Mesendoderm (in vitro differentiated cells): ENCODE results near the gene DNAJC3.

Source experiments
- DNase-seq: peaks from one replicate; pipeline ENCODE4 v3.0.0; 2013
- H2AK5ac ChIP-seq: 2 replicates; pipeline ENCODE4 v1.6.1; 2013; ENCODE audit warnings: low read length, inconsistent platforms
- H2BK120ac ChIP-seq: 2 replicates; pipeline ENCODE4 v1.6.1; 2013; ENCODE audit warnings: low read depth, mild to moderate bottlenecking, low read length, moderate library complexity, mixed read lengths
- H2BK15ac ChIP-seq: replicated peaks from 2 replicates; pipeline ENCODE4 v1.6.1; 2013; ENCODE audit warnings: low read depth, mild to moderate bottlenecking, moderate library complexity
- H2BK5ac ChIP-seq: 2 replicates; pipeline ENCODE4 v1.6.1; 2013; ENCODE audit warnings: low read length, inconsistent platforms
- H3K18ac ChIP-seq: 2 replicates; pipeline ENCODE4 v1.6.1; 2013; ENCODE audit warnings: mild to moderate bottlenecking, low read length, mixed read lengths
- H3K23ac ChIP-seq: one replicate; pipeline ENCODE4 v1.6.1; 2013; ENCODE audit warnings: low read length
- H3K27ac ChIP-seq: 2 replicates; pipeline ENCODE4 v1.5.1; 2013; ENCODE audit warnings: low read depth, mild to moderate bottlenecking, inconsistent platforms, low read length, moderate library complexity
- H3K27me3 ChIP-seq: 2 replicates; pipeline ENCODE4 v1.6.1; 2013; ENCODE audit warnings: low read length, control low read depth, mild to moderate bottlenecking, inconsistent platforms; ENCODE audit not compliant: insufficient read depth, poor library complexity
- H3K36me3 ChIP-seq: 2 replicates; pipeline ENCODE4 v1.6.1; 2013; ENCODE audit warnings: low read length, inconsistent platforms; ENCODE audit not compliant: control insufficient read depth, insufficient read depth
- H3K4ac ChIP-seq: one replicate; pipeline ENCODE4 v1.6.1; 2013; ENCODE audit warnings: low read depth, mild to moderate bottlenecking, low read length, moderate library complexity
- H3K4me1 ChIP-seq: 2 replicates; pipeline ENCODE4 v1.6.1; 2013; ENCODE audit warnings: low read depth, low read length, inconsistent platforms; ENCODE audit not compliant: control insufficient read depth
- H3K4me2 ChIP-seq: 2 replicates; pipeline ENCODE4 v1.6.1; 2013; ENCODE audit warnings: low read length
- H3K4me3 ChIP-seq: 2 replicates; pipeline ENCODE4 v1.5.1; 2013; ENCODE audit warnings: mild to moderate bottlenecking, low read length
- H3K56ac ChIP-seq: one replicate; pipeline ENCODE4 v1.6.1; 2013; ENCODE audit warnings: low read length
- H3K79me1 ChIP-seq: 2 replicates; pipeline ENCODE4 v1.6.1; 2013; ENCODE audit warnings: low read length, inconsistent platforms
- H3K79me2 ChIP-seq: 2 replicates; pipeline ENCODE4 v1.6.1; 2013; ENCODE audit warnings: mild to moderate bottlenecking, low read length; ENCODE audit not compliant: control insufficient read depth, insufficient read depth
- H3K9ac ChIP-seq: 2 replicates; pipeline ENCODE4 v1.6.1; 2013; ENCODE audit warnings: low read length, inconsistent platforms
- H4K5ac ChIP-seq: one replicate; pipeline ENCODE4 v1.6.1; 2013; ENCODE audit warnings: low read length
- H4K8ac ChIP-seq: one replicate; pipeline ENCODE4 v1.6.1; 2013; ENCODE audit warnings: low read depth, mild to moderate bottlenecking, control low read depth, low read length, moderate library complexity
- WGBS: extraction: QIAGEN DNeasy Blood & Tissue Kit; methylation state at CpG from one replicate; pipeline ENCODE4 v1.1.7; 2013; ENCODE audit warnings: low lambda C conversion rate, missing lambda C conversion rate; ENCODE audit not compliant: insufficient coverage; ENCODE audit errors: extremely low coverage; 5-methylcytosine and 5-hydroxymethylcytosine counted together

Gene DNAJC3

GRCh38 chr13:95716231-95716630 is 39.3 kb downstream of the DNAJC3 start:
- H3K79me1 ChIP-seq = no peaks in the 10 kb centered on the region
- no peak overlapping the region for H3K23ac ChIP-seq
- H3K36me3 ChIP-seq = no peaks in the 10 kb centered on the region
- no peak for DNase-seq
- H3K56ac ChIP-seq = no peak overlapping the region
- H3K4me1 ChIP-seq = no peaks in the 10 kb centered on the region
- no peak overlapping the region for H3K27ac ChIP-seq
- H2BK120ac ChIP-seq = no peak overlapping the region
- no peak overlapping the region for H4K5ac ChIP-seq
- H4K8ac ChIP-seq = no peak overlapping the region
- no peak overlapping the region for H3K18ac ChIP-seq
- no peaks in the 10 kb centered on the region for H3K27me3 ChIP-seq
- H2BK5ac ChIP-seq = no peak overlapping the region
- no peak overlapping the region for H3K4ac ChIP-seq
- no peak overlapping the region for H3K4me3 ChIP-seq
- no peak overlapping the region for H3K9ac ChIP-seq
- no peak overlapping the region for H2BK15ac ChIP-seq
- no peaks in the 10 kb centered on the region for H3K79me2 ChIP-seq
- no peak overlapping the region for H3K4me2 ChIP-seq
- WGBS = no CpG with 5 or more reads among the region's 11 CpGs
- H2AK5ac ChIP-seq = no peak overlapping the region

GRCh38 chr13:95722241-95722640 is 45.3 kb downstream of the DNAJC3 start:
- Histone ChIP-seq H2BK5ac (no peak overlapping the region), H2BK120ac (no peak overlapping the region), H3K4me1 (no peaks in the 10 kb centered on the region), H3K27me3 (no peaks in the 10 kb centered on the region), H3K9ac (no peak overlapping the region), H3K23ac (no peak overlapping the region), H2AK5ac (no peak overlapping the region), H4K8ac (no peak overlapping the region), H3K56ac (no peak overlapping the region), H3K4ac (no peak overlapping the region), H3K27ac (no peak overlapping the region), H4K5ac (no peak overlapping the region), H3K4me3 (no peak overlapping the region), H3K18ac (no peak overlapping the region), H2BK15ac (no peak overlapping the region), H3K79me2 (no peaks in the 10 kb centered on the region), H3K4me2 (no peak overlapping the region), H3K79me1 (no peaks in the 10 kb centered on the region), H3K36me3 (no peaks in the 10 kb centered on the region)
- no peak for DNase-seq
- WGBS = no CpG with 5 or more reads among the region's 1 CpG

DNA sequence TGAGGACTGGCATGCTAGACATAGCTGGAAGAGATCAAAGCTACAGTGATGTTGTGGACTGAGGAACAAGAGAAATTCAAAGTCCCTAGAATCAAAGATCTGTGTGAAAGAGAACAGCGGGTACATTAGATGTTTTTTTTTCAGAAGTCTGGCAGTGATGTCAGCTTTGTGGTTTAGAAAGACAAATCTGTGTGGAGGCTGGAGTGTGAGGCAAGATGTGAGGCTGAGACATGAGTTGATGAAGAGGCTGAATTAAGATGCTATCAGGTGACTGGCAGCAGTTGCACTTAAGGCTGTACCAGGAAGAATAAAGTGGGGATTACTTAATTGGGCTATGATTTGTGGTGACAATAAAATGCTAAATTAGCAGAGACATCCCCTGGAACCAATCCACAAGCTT is 46.5 kb downstream of the DNAJC3 start:
- Histone ChIP-seq H2BK5ac (no peak overlapping the region), H3K79me2 (no peaks in the 10 kb centered on the region)

GRCh38 chr13:95724252-95724651 is 47.3 kb downstream of the DNAJC3 start:
- Histone ChIP-seq H4K8ac (no peak overlapping the region), H2BK15ac (no peak overlapping the region), H3K4ac (no peak overlapping the region), H3K27me3 (no peaks in the 10 kb centered on the region), H2BK5ac (no peak overlapping the region), H3K79me1 (no peaks in the 10 kb centered on the region), H3K4me2 (no peak overlapping the region), H3K79me2 (no peaks in the 10 kb centered on the region), H2AK5ac (no peak overlapping the region), H3K23ac (no peak overlapping the region), H3K9ac (no peak overlapping the region), H3K4me3 (no peak overlapping the region), H4K5ac (no peak overlapping the region), H3K18ac (no peak overlapping the region), H3K27ac (no peak overlapping the region), H3K4me1 (no peaks in the 10 kb centered on the region), H3K56ac (no peak overlapping the region), H3K36me3 (no peaks in the 10 kb centered on the region), H2BK120ac (no peak overlapping the region)
- no CpG with 5 or more reads among the region's 3 CpGs for WGBS
- DNase-seq = no peak

More for the DNA sequence above, 46.5 kb downstream of the DNAJC3 start:
- no peak overlapping the region for H3K56ac ChIP-seq
- H3K4ac ChIP-seq = no peak overlapping the region
- no peak overlapping the region for H2AK5ac ChIP-seq
- H3K27ac ChIP-seq = no peak overlapping the region
- no peaks in the 10 kb centered on the region for H3K4me1 ChIP-seq
- H4K5ac ChIP-seq = no peak overlapping the region
- no peak overlapping the region for H3K4me3 ChIP-seq
- no peak overlapping the region for H3K23ac ChIP-seq
- no peak overlapping the region for H2BK15ac ChIP-seq
- no peak for DNase-seq
- H4K8ac ChIP-seq = no peak overlapping the region
- H3K36me3 ChIP-seq = no peaks in the 10 kb centered on the region
- H2BK120ac ChIP-seq = no peak overlapping the region
- no peak overlapping the region for H3K9ac ChIP-seq
- no peaks in the 10 kb centered on the region for H3K79me1 ChIP-seq
- H3K27me3 ChIP-seq = no peaks in the 10 kb centered on the region
- H3K18ac ChIP-seq = no peak overlapping the region
- no peak overlapping the region for H3K4me2 ChIP-seq
- WGBS = no CpG with 5 or more reads among the region's 1 CpG

DNA sequence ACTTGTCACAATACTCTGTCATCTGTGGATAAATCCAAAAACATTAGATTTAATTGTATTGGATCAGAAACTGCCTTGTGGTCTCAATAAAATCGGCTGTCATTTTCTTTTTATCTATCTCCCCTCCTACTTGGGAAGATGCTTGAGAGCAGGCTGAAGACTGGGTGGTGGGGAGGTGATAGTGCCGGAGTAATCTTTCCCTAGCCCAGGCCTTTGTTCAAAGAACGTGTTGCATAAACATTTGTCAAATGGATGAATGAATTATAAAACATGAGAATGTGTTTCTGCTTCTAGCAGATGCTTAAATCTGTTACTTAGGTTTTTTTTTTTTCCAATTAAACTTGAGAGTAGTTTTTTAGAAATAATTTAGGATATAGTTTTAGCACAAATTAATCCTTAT is 49.9 kb downstream of the DNAJC3 start:
- H2BK15ac ChIP-seq = no peak overlapping the region
- no peak overlapping the region for H3K4me2 ChIP-seq
- H3K27ac ChIP-seq = no peak overlapping the region
- H3K4ac ChIP-seq = no peak overlapping the region
- no peaks in the 10 kb centered on the region for H3K36me3 ChIP-seq
- no peaks in the 10 kb centered on the region for H3K79me2 ChIP-seq
- H3K79me1 ChIP-seq = no peaks in the 10 kb centered on the region
- H4K5ac ChIP-seq = no peak overlapping the region
- no peak overlapping the region for H2BK120ac ChIP-seq
- no peak overlapping the region for H3K23ac ChIP-seq
- WGBS = no CpG with 5 or more reads among the region's 3 CpGs
- H2BK5ac ChIP-seq = no peak overlapping the region
- no peak overlapping the region for H3K56ac ChIP-seq
- no peak overlapping the region for H4K8ac ChIP-seq
- no peaks in the 10 kb centered on the region for H3K4me1 ChIP-seq
- no peak overlapping the region for H3K9ac ChIP-seq
- DNase-seq = no peak
- H2AK5ac ChIP-seq = no peak overlapping the region
- no peak overlapping the region for H3K18ac ChIP-seq
- no peaks in the 10 kb centered on the region for H3K27me3 ChIP-seq
- H3K4me3 ChIP-seq = no peak overlapping the region

DNA sequence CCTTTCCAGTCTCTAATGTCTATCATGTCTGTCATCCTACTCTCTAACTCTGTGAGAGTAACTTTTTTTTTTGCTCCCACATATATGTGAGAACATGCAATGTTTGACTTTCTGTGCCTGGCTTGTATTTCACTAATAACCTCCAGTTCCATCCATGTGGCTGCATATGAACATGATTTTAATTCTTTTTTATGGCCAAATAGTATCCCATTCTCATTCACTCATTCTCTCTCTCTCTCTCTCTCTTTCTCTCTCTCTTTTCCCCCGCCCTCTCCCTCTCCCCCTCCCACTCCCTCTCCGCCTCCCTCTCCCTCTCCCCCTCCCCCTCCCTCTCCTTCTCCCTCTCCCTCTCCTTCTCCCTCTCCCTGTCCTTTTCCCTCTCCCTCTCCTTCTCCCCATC is 52.0 kb downstream of the DNAJC3 start:
- H3K18ac ChIP-seq = no peak overlapping the region
- H2BK5ac ChIP-seq = no peak overlapping the region
- no peak overlapping the region for H3K4ac ChIP-seq
- H3K79me2 ChIP-seq = no peaks in the 10 kb centered on the region
- no peak overlapping the region for H3K4me3 ChIP-seq
- H3K4me2 ChIP-seq = no peak overlapping the region
- no peak overlapping the region for H3K27ac ChIP-seq
- no peak overlapping the region for H2BK15ac ChIP-seq
- H3K79me1 ChIP-seq = no peaks in the 10 kb centered on the region
- no peak overlapping the region for H3K56ac ChIP-seq
- DNase-seq = no peak
- H3K4me1 ChIP-seq = no peaks in the 10 kb centered on the region
- H4K8ac ChIP-seq = no peak overlapping the region
- no peaks in the 10 kb centered on the region for H3K27me3 ChIP-seq
- H3K36me3 ChIP-seq = no peaks in the 10 kb centered on the region
- H4K5ac ChIP-seq = no peak overlapping the region
- no CpG with 5 or more reads among the region's 2 CpGs for WGBS
- H2BK120ac ChIP-seq = no peak overlapping the region
- H2AK5ac ChIP-seq = no peak overlapping the region
- H3K23ac ChIP-seq = no peak overlapping the region
- no peak overlapping the region for H3K9ac ChIP-seq
